Islet precursor cell (in vitro differentiated cells): ENCODE data around the gene SEC23IP.

Experiments used
- DNase-seq: peaks from one replicate; pipeline ENCODE4 v3.0.0-alpha.2; 2018

The SEC23IP gene

DNA sequence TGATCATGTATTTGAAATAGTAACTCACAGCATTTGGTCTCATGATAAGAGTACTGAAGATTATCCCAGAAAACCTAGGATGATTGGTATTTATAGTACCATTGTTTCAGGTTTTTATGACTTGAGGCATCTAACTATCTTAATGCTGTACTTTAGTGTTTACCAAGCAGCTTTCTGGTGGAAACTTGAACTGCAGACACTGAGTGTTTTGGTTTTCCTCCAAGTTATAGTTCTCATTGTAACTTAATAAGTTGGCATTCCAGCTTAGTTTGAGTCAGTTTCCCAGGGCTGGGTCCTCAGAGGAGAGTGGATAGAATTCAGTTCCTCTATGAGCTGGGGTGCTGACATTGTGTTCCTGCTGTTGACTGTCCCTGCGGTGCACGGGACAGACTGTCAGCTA lies 50.4 kb downstream of the SEC23IP start:
- DNase-seq, result no peak

DNA sequence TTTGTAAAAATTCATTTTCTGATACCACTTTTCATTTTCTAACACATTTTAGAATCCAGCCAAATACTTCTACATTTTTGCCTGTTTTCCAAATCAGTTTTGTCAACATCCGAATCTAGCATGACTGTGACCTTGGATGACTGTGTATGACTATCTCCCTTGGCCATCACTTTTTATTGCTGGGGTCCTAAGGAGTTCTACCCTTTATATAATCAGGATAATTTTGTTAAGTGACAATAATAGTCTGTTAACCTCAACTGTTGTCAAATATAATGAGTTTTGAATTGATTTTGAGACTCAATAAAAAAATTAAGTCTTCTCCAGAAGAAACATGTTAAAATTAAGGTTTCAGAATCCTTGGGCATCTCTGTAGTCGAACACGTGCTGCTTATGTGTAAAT lies 53.3 kb downstream of the SEC23IP start:
- no peak for DNase-seq

DNA sequence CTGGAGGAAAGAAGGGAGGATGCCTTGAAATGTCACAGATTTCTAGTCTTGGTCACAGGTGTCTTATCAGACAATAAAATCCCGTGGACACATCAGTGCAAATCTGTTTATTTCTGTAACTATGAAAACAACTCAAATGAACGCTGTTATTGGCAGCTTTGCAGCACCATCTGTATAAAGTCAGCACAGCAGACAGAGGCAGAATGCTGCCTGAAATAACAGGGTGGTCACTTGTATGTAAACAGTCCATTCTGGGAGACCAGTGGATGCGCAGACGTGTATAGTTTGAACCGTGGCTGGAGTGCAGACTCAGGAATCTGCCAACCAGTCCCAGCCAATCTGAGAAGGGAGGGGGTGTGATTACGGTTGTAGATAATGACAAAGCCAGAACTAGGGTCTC lies 54.8 kb downstream of the SEC23IP start:
- DNase-seq, result no peak

DNA sequence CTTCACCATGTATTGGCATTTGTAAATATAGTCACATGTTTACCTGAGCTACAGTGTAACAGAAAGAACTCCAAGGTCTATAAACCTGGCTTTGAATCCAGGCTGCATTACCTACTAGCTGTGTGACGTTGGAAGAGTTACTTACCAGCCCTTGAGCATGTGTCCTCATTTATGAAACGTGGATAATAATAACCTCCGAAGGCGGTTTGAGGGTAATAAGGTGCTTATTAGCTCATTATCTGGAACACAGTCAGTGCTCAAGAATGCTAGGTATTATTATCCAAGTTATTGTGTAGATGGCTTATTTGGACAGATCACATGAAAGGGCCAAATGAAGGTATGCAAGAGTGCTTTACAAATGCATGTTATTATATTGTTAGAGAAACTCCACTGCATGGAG lies 64.9 kb downstream of the SEC23IP start:
- no peak for DNase-seq

DNA sequence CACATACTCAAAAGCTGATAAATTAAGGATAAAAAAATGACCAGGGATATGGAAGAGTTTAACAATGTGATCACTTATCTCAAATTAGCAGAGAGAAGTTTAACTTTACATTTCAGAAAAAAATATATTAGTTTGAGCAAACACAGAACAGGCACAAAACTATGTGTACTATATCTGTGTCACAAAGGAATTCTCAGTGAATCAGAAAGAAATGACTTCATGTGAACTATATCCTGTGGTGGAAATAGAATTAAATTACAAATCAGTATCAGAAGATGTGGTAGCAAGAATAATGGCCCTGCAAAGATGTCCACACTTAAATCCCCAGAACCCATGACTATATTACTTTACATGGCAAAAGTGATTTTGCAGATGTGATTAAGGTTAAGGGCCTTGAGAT lies 70.3 kb downstream of the SEC23IP start:
- no peak for DNase-seq

DNA sequence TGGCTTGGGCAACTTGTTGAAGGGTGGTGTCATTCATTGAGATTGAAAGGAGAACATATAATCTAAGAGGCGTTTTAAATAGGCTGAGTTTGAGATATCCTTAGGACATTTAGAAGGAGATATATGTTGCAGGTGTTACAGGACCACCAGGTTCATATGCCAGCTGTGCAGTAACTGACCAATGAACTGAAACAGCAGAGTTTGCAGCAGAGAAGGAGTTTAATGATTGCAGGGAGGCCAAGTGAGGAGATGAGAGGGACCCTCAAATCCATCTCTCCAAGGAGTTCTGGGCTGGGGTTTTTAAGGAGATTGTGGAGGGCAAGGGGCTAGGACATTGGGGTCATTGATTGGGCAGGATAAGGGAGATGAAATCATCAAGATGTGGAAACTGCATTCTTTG lies 74.5 kb downstream of the SEC23IP start:
- DNase-seq, result no peak

DNA sequence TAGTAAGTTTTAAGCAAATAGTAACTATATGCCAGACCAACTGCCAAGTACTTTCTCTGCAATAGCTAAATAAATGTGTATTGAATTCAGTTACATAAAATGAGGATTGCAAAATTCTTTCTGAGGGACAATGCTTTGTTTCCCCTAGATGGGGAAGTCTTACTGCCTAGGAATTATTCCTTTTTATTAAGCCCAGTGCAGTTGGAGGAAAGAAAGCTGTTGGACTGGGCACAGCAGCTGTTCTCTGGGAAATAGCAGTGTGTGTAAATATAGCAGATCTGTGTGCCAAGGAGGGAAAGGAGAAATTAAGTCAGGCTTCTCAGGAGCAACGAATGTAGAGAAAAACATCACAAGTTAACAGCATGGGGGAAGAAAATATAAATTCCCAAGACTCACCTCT lies 77.1 kb downstream of the SEC23IP start:
- no peak for DNase-seq

DNA sequence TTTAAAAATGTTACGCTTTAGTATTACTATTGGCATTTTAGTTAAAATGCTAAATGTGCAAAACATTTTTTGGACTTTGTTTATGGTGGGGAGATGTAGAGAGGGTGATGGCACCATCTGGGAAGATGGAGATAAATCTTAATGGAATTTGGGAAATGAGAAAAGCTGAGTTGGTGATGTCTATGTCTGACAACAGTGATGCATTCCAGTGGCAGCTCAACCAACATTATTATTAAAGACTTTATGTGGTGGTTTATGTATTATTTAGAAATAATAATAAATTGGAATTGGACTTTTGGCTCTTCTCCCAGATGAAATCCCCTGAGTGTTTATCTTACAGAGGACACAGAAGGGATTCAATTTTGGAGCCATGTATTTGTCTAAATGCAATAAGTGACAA lies 77.6 kb downstream of the SEC23IP start:
- DNase-seq, result no peak

DNA sequence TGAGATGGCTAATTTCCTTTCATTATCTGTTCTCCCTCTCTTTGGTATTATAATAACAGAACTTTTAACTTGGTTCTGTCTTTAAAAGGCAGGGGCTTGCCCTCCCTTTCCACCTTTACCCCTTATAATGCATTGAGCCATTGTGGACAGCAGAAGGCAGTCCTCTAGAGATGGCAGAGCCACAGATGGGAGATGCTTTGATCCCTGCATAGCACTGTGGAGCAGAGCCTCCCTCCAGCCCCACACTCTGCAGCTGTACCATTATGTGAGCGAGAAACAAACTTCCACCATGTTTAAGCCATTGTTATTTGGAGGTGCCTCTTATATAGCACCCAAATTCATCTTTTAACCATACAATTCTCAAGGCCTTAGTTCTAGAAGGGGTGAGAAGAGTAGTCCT lies 78.4 kb downstream of the SEC23IP start:
- no peak for DNase-seq

DNA sequence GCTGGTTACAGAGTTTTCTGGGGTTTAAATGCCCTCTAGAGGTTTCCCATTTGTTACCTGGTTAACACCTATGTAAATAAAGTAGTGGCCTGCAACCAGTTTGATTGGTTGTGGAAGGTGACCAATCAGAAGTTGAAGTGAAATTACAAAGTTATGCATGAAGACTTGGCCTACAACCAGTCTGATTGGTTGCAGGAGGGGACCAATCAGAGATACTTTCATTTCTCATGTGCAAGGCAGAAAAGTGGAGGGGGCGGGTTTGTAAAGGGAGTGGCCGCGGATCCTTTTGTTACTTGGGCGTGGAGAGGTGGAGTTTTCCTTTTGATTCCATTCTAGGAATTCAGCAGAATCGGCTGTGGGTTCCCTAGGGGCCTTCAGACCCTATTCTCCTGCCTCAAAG lies 80.8 kb downstream of the SEC23IP start:
- DNase-seq, result no peak

DNA sequence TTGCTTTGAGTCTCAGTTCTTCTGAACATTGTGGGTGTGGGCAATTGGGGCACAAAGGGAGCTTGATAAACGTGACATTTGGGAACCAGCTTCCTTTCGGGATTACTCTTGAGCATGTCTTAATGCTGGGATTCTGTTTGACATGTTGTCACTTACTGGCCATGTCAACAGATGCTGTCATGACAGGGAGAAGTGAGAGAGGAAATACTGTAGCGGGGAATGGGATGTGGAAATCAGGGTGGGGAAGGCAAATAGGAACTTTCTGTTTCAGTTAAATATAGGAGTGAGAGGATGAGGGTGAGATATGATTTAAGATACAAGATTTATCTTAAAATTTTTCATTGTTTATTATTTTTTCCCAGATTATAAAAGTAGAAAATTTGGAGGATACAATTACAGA lies 83.9 kb downstream of the SEC23IP start:
- no peak for DNase-seq

DNA sequence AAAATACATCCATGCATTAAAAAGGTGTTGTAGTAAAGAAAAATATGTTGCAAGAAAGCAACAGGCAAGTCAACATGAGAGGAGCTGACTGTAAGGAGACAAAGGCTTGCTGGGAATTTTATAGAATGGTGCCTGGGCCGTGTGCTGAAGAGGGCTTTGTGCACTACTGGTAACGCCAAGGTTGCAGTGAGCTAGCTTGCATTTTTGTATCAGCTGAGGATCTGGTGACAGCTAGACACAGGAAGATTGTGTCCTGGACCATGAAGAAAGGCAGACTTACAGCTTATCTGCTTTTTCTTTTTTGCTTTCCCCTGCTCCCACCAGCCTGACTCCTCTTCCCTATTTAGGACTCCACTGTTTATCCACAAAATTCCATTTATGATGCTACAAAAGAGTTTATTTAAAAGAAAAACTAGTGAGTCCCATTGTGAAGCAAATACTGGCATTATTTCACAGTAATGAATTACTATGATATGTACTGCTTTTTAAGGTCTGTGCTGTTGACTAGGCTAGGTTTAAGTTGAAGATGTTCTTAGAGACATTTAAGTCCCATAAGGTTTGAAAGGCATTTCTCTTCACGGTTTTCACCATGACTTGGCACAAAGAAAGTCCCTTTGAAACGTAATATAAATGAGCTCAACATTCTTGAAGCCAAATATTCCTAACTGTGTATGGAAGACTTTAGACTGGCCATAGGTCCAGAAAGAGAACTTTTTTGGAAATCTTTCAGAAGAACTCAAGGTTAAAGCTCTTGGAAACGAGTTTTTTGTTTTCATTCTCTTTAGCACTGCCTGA lies 88.6 kb downstream of the SEC23IP start:
- DNase-seq, result no peak

DNA sequence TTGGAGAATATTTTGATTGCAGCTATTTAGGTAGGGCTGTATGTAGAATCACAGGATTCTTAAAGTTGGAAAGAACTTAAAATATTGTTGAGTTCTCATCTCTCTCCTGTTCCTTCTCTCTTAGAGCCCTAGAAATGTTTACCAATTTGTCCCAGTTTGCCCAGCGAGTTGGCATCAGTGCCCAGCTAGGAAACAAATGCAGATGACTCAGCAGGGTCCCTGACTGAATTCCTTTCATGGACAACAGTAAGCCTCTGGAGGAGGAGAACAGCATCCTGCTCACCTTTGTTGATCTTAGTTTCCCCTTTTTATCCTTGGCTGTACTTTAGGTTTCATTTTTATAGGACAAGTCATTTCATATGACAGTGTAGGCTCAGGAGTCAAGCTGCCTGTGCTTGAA lies 89.3 kb downstream of the SEC23IP start:
- DNase-seq, result no peak

DNA sequence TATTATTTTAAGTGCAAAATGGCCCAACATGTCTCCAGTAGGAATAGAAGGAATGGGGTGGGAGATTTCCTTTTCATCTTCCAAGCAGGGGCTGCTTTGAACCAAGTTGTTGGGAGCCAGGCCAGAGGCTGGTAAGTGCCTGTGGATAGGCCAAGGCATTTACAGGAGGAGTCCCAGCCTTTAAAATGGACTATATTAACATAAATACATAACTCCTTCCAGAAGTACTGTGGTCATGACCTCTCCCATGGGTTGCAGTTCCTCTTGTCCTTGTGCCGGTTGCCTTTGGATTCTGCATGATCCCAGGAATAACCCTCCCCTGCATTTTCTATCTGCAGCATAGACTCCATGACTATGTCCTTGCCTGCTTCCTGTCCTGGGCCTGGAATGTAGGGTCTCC lies 95.8 kb downstream of the SEC23IP start:
- DNase-seq, result no peak

DNA sequence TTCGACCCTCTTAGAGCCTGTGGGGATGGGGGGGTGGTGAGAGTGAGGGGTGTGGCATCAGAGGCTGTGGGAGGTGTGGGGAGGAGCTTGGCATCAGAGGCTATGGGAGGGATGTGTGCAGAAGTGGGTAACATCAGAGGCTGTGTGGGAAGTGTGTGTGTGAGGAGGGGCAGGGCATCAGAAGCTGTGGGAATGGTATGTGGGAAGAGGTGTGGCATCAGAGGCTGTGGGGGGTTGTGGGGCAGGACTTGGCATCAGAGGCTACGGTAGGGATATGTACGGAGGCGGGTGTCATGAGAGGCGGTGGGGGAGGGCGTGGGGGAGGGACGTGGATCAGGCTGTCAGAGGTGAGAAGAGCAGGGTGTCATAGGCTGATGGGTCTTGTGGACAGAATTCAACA lies 97.4 kb downstream of the SEC23IP start:
- DNase-seq, result no peak

DNA sequence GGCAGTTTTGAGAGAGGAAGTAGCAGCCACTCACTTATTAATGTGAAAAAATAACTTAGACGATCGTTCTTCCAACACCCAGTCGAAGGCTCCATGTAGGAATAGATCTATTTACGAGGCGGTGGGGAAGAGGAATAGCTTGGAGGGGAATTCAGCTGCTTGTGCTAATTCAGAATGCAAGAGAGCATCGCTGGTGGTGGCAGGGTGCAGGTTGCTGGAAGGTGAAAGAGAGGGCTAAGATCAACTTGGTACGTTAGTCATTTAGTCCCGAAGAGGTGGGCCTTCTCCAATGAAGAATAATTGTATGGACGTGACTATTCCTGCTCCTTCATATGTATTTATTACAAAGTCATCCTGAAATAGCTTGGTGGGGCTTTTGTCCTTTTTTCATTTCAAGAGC lies 98.5 kb downstream of the SEC23IP start:
- no peak for DNase-seq

DNA sequence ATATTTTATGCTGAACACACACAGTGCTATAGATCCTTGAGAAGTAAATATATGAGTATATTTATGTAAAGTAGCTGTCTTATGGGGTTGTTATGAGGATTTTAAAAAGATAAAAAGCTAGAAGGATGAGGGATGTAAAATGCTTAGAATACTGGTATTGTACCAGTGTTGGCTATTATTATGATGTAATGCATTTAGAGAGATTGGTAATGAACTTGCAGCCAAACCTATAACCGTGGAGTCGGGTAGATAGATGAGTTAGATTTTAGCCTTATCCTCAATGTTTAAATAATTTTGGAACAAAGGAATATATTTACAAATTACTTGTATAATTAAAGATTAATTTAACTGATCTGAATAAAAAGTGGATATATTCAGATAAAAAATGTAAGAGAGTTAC lies 99.3 kb downstream of the SEC23IP start:
- DNase-seq, result no peak
